ENCODE results near the gene BLZF1. TPM values are rescaled to one million over a fixed set of nuclear protein-coding genes. Genes with fewer than 3 reads are reported as not detected.

Gene BLZF1
- total RNA-seq, 1 experiment from 2014 or later, result 14.3 TPM

DNA sequence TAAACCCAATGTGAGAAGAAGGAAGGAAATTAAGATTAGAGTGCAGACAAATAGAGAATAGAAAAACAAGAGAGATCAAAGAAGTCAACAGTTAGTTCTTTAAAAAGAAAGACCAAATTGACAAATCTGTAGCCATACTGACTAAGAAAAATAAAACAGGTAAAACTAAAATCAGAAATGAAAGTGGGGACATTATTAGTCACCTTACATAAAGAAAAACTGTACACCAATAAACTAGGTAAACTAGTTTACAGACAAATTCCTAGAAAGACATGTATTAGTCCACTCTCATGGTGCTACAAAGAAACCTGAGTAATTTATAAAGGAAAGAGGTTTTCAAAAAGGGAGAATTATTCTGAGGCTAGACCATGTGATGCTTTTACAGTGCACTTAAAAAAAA lies 22.3 kb downstream of the BLZF1 start:
- no peak overlapping the region for H2BK20ac ChIP-seq (ENCODE audit: low read depth, low read length, poor library complexity, severe bottlenecking)
- H3K4me2 ChIP-seq (ENCODE audit: insufficient read depth, insufficient read length, low read length), result no peak overlapping the region
- H2AFZ ChIP-seq (ENCODE audit: low read length), result no peak overlapping the region
- H4K5ac ChIP-seq (ENCODE audit: insufficient read length, low read depth, low read length), result no peak overlapping the region
- DNase-seq, result no peak
- no peak overlapping the region for H3K9ac ChIP-seq (ENCODE audit: extremely low read depth, insufficient read length, low read length)
- H3K79me2 ChIP-seq (ENCODE audit: insufficient read depth, low read length), result no peaks in the 10 kb centered on the region
- H3K18ac ChIP-seq (ENCODE audit: insufficient read length, low read depth, low read length), result no peak overlapping the region
- H3K56ac ChIP-seq (ENCODE audit: insufficient read length, low read depth, low read length), result no peak overlapping the region
- no peaks in the 10 kb centered on the region for H3K23me2 ChIP-seq (ENCODE audit: insufficient read length, low read depth, low read length, poor library complexity, severe bottlenecking)
- no peak overlapping the region for H2AK5ac ChIP-seq (ENCODE audit: insufficient read length, low read length)
- no peaks in the 10 kb centered on the region for H3K79me1 ChIP-seq (ENCODE audit: insufficient read depth, low read depth, low read length, poor library complexity, severe bottlenecking)
- no peak overlapping the region for H4K8ac ChIP-seq (replicated peaks; ENCODE audit: insufficient read length, low read depth, low read length)
- H3K4me3 Mint-ChIP-seq, result no peak overlapping the region
- no peak overlapping the region for H2BK15ac ChIP-seq (ENCODE audit: low read depth, low read length)
- no peak for TF ChIP-seq CTCF (conservative IDR thresholded peaks at IDR 0.05)
- no peak overlapping the region for H3K14ac ChIP-seq (ENCODE audit: insufficient read depth, low read length)
- no peak overlapping the region for H4K91ac ChIP-seq (ENCODE audit: insufficient read length, low read depth, low read length)
- no peak overlapping the region for H3K27ac Mint-ChIP-seq
- no peaks in the 10 kb centered on the region for H3K27me3 ChIP-seq (ENCODE audit: insufficient read depth, low read length)
- H3K4me1 ChIP-seq (ENCODE audit: insufficient read depth, low read length), result no peaks in the 10 kb centered on the region
- H3K27me3 Mint-ChIP-seq (ENCODE audit: low read depth), result no peaks in the 10 kb centered on the region
- no peak overlapping the region for H3K27ac ChIP-seq (ENCODE audit: insufficient read length, low read depth, low read length)
- H4K20me1 ChIP-seq (ENCODE audit: control insufficient read depth, insufficient read depth, insufficient read length), result no peaks in the 10 kb centered on the region
- no peak overlapping the region for H3K23ac ChIP-seq (ENCODE audit: insufficient read length, low read depth, low read length)
- H3K4ac ChIP-seq (ENCODE audit: low read depth, low read length), result no peak overlapping the region
- H3K9me3 ChIP-seq (ENCODE audit: control insufficient read depth, low read depth, low read length), result no peaks in the 10 kb centered on the region
- peaks cover 0 to 4% of the 10 kb centered on the region in 2 experiments; a peak in 1 of 4 replicates for H3K4me1 Mint-ChIP-seq
- H3K9me3 Mint-ChIP-seq, result no peaks in the 10 kb centered on the region
- no peak overlapping the region for H2BK12ac ChIP-seq (ENCODE audit: insufficient read length, low read depth, low read length)
- H2BK5ac ChIP-seq (ENCODE audit: insufficient read length, low read length), result no peak overlapping the region
- no peak overlapping the region for H3T11ph ChIP-seq (ENCODE audit: low read length)
- no peak overlapping the region for H2BK120ac ChIP-seq (ENCODE audit: low read depth, low read length, poor library complexity, severe bottlenecking)
- H3K36me3 Mint-ChIP-seq (ENCODE audit: insufficient read depth in 1 of 3, low read depth in 3 of 3), result peaks cover 6 to 33% (median 32%) of the 10 kb centered on the region in 3 experiments; a peak in 6 of 7 replicates
